ENCODE results near the gene CARHSP1. TPM values are rescaled to one million over a fixed set of nuclear protein-coding genes. Genes with fewer than 3 reads are reported as not detected.

The CARHSP1 gene
- total RNA-seq, 2 donors from 2014 or later, result 51.0 to 146 TPM

GRCh38 chr16:8899709-8900317 lies 31.0 kb upstream of the CARHSP1 start:
- intact Hi-C loops (cut with DNase I), result no loop called here
- WGBS, result 91% methylated on average over 9 of the region's 9 CpGs
- H3K27me3 ChIP-seq (replicated peaks; ENCODE audit: insufficient read depth), result no peaks in the 10 kb centered on the region
- H3K9me3 ChIP-seq, result no peaks in the 10 kb centered on the region
- peaks cover 24 to 54% of the 10 kb centered on the region in 2 donors for H3K36me3 ChIP-seq
- TF ChIP-seq POLR2AphosphoS5 (IDR thresholded peaks at IDR 0.05) (no peak), POLR2A (IDR thresholded peaks at IDR 0.05) (no peak), CTCF (IDR thresholded peaks at IDR 0.05) (no peak)
- no peak overlapping the region for H3K27ac ChIP-seq
- no peaks in the 10 kb centered on the region for H3K4me1 ChIP-seq (replicated peaks)
- H3K4me3 ChIP-seq, result no peak overlapping the region
- no peak for DNase-seq (ENCODE audit: low spot score)

GRCh38 chr16:8898660-8899318 lies 30.0 kb upstream of the CARHSP1 start:
- no peak overlapping the region for H3K4me3 ChIP-seq
- H3K9me3 ChIP-seq, result no peaks in the 10 kb centered on the region
- no peak overlapping the region for H3K27ac ChIP-seq
- WGBS, result 97% methylated on average over 3 of the region's 3 CpGs
- intact Hi-C loops (cut with DNase I), result no loop called here
- no peak for DNase-seq (ENCODE audit: low spot score)
- no peak for TF ChIP-seq CTCF (IDR thresholded peaks at IDR 0.05)
- TF ChIP-seq POLR2AphosphoS5 (IDR thresholded peaks at IDR 0.05), result no peak
- TF ChIP-seq POLR2A (IDR thresholded peaks at IDR 0.05), result no peak
- H3K36me3 ChIP-seq, result peaks cover 27 to 57% of the 10 kb centered on the region in 2 donors
- no peaks in the 10 kb centered on the region for H3K4me1 ChIP-seq (replicated peaks)
- no peaks in the 10 kb centered on the region for H3K27me3 ChIP-seq (replicated peaks; ENCODE audit: insufficient read depth)

GRCh38 chr16:8894736-8895334 lies 26.0 kb upstream of the CARHSP1 start:
- intact Hi-C loops (cut with DNase I), result no loop called here
- DNase-seq (ENCODE audit: low spot score), result no peak
- Histone ChIP-seq H3K4me3 (no peak overlapping the region), H3K4me1 (replicated peaks) (no peaks in the 10 kb centered on the region), H3K27me3 (replicated peaks; ENCODE audit: insufficient read depth) (no peaks in the 10 kb centered on the region), H3K36me3 (peaks cover 27 to 42% of the 10 kb centered on the region in 2 donors), H3K9me3 (no peaks in the 10 kb centered on the region), H3K27ac (no peak overlapping the region)
- TF ChIP-seq POLR2A (IDR thresholded peaks at IDR 0.05), result no peak
- TF ChIP-seq POLR2AphosphoS5 (IDR thresholded peaks at IDR 0.05), result no peak
- no peak for TF ChIP-seq CTCF (IDR thresholded peaks at IDR 0.05)
- WGBS, result 95% methylated on average over 21 of the region's 21 CpGs

- Histone ChIP-seq H3K9me3 (no peaks in the 10 kb centered on the region), H3K27ac (no peak overlapping the region), H3K4me1 (replicated peaks) (no peaks in the 10 kb centered on the region), H3K36me3 (peaks cover 26 to 42% of the 10 kb centered on the region in 2 donors), H3K4me3 (no peak overlapping the region), H3K27me3 (replicated peaks; ENCODE audit: insufficient read depth) (no peaks in the 10 kb centered on the region)
- no peak for DNase-seq (ENCODE audit: low spot score)
- intact Hi-C loops (cut with DNase I), result no loop called here
- TF ChIP-seq POLR2AphosphoS5 (IDR thresholded peaks at IDR 0.05) (no peak), POLR2A (IDR thresholded peaks at IDR 0.05) (no peak), CTCF (IDR thresholded peaks at IDR 0.05) (no peak)
- 85% methylated on average over 14 of the region's 14 CpGs for WGBS
Measured at GRCh38 chr16:8893976-8894690, 25.3 kb upstream of the CARHSP1 start.

All from prostate gland (tissue), 2 donors.